HG03064 (cell line): ENCODE measurements around the gene TSGA10.

Source experiments
- ATAC-seq: cut with Tn5 transposase; IDR thresholded peaks from one replicate; pipeline ENCODE4 v1.9.1; 2021; ENCODE audit warnings: low read depth; ENCODE audit not compliant: unreplicated experiment

The TSGA10 gene

GRCh38 chr2:98948956-98949739, 205.6 kb downstream of the TSGA10 start:
- ATAC-seq = no peak

- no peak for ATAC-seq
These were observed 207.2 kb downstream of the TSGA10 start for GRCh38 chr2:98947554-98947953.
